Activated gamma-delta T cell treated with Interleukin-2 at 50 U/mL for 16 hours (primary cell): Measurements from ENCODE around the gene CAMK2N1.
"Not testable (repeated sequence)": the region's sequence is repeated elsewhere in the genome, so short reads cannot be mapped to it uniquely, and the experiment has no call there.

Experiments
- DNase-seq: peaks from one replicate; pipeline ENCODE4 v3.0.0-alpha.2; 2020

The CAMK2N1 gene

DNA sequence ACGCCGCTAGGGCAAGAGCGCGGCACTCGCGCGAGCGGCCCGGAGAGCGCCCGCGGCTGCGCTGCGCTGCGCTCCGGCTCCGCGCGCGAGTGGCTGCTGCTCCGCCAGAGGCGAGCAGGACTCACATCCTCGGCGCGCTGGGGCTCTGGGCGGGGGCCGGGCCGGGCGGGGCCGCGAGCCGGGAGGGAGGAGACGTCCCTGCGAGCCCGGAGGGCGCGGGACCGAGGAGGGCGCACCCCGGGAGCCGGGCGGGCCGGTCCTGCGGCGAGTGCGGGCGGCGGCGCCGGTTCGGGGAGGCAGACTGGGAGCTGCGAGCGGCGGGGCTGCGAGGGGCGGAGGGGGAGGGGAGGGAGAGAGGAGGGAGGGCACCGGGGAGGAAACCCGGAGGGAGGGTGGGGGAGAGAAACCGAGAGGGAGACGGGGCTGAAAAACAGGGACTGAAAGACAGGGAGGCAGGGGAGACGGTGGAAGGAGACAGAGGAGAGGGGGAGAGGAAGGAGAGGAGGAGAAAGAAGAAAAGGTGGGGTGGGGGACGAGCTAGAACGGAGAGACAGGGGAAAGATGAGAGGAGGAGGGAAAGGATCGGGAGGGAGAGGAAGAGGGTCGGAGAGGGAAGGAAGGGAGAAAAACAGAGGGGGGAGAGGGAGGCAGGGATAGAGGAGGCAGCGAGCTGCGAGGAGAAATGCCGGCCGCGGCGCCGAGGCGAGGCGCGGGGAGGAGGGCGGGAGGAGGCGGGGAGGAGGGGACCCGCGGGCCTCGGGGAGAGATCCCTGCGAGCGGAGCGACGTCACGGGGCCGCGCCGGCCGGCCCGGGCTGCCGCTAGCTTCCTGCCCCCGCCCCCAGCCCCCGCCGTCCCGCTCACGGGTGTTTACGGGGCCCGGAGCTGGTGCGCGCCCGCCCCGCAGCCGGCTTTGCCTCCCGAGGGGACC, at the start of gene CAMK2N1:
CAMK2N1 (minus strand) TSS at position 684 of the 930 bp plus-strand sequence. CDS start 831 bp downstream, outside the sequence.
- peak; percentile 46 for DNase-seq

DNA sequence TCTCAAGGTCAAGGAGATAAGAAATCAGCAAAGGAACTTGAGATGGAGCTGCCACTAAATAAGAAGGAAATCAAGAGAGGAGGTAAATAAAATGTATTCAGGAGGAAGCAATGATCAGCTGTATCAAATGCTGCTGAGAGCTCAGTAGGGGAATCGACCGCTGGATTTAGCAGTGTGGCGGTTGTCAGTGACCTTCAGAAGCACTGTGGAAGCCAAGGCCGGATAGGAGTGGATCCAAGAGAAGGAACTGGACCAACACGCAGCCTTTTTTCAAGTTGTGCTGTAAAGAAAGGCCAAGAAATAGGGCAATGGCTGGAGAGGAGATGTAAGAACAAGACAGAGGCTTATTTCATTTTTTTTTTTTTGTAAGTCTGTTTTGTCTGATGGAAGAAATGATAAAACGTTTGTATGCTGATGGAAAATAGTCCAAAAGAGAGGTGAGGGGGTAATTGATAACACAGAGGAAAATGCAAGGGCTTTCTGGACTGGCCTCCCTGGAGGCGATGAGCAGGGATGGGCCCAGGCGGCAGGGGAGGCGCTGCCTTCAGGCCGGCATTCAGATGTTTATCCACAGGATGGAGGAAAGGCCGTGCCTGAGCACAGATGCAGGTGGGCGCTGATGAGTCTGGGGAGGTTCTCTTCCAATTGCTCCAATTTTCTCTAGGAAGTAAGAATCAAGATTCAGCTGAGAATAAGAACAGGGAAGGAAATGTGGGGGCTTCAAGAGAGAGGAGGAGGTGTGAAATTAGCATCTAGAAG, 48.8 kb upstream of the CAMK2N1 start:
- no peak for DNase-seq

DNA sequence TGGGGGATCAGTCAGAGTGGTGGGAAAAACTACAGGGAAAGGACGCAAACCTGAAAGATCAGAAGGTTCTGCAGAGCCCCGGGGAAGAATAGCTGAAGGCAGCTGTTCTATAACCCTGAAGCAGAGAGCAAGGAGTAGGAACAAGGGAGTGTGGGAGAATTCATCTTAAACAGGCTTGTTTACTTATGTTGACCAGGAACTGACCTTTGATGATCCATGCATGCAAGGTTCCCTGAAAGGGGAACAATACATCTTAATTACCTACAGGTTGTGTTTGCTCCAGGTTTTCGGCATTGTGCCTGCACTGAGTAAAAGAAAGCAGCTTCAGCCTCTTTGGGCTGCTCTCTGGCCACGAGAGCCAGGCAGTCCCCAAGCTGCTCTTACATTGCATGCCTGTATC, 47.6 kb upstream of the CAMK2N1 start:
- no peak for DNase-seq

DNA sequence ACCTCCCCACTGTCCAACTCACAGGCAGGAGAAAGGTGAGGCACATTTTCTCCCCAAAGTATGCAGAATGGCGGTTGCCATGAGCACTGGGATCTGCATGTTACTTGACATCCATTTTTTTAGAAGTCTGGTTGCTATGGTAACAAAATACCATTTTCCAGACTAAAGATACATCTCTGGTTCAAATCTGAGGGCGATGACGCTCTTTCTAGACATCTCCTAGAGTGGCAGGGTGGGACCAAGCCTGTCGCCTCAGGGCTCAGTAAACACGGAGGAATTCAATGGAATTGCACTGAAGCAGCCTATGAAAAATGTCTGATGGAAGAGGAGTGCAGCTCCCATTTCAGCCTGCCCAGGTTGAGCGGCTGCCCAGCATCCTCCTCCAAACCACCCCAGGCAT, 44.9 kb upstream of the CAMK2N1 start:
- no peak for DNase-seq

DNA sequence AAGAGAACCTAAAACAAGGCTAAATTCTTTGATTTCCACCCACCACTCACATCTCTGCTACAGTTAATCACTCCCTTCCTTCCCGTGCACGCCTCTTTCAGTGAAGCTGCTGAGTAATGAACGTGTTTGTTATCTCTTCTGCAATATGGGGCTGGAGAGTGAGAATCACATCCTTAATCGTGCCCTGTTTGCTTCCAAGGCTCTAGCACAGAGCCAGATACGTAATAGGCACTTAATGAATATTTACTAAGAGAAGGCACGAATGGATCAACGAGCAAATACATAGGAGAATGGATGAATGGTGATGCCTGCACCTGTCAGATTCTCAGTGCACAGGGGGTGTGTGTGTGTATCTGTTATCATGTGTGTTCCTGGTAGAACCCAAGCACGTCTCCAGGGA, 44.3 kb upstream of the CAMK2N1 start:
- DNase-seq = no peak

DNA sequence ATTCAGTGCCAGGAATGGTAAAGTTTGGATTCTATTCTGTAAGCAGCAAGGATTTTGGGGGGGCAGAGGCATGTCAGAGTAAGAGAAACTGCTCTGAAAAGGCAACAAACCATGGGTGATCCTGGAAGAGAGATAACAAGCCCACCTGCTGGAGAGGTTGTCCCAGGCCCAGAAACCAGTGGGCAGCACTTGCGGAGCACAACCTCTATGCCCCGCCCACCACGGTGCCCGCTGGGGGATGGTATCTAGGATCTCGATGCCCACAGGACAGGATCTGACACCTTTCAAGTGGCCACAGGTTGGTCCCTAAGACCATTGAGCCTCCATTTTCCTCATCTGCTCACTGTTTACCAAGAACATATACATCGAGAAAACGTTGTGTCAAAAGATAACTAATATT, 42.2 kb upstream of the CAMK2N1 start:
- DNase-seq = no peak

DNA sequence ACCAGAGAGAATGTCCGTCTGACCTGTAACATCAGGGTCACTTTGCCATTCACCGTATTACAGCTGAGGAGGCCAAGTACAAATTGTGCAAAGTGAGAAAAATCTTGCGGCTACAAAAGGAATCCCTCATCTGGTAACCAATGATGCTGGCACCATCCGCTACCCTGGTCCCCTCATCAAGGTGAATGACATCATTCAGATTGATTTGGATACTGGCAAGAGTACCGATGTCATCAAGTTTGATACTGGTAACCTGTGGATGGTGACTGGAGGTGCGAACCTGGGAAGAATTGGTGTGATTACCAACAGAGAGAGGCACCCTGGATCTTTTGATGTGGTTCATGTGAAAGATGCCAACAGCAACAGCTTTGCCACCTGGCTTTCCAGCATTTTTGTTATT, 40.3 kb upstream of the CAMK2N1 start:
- no peak for DNase-seq

DNA sequence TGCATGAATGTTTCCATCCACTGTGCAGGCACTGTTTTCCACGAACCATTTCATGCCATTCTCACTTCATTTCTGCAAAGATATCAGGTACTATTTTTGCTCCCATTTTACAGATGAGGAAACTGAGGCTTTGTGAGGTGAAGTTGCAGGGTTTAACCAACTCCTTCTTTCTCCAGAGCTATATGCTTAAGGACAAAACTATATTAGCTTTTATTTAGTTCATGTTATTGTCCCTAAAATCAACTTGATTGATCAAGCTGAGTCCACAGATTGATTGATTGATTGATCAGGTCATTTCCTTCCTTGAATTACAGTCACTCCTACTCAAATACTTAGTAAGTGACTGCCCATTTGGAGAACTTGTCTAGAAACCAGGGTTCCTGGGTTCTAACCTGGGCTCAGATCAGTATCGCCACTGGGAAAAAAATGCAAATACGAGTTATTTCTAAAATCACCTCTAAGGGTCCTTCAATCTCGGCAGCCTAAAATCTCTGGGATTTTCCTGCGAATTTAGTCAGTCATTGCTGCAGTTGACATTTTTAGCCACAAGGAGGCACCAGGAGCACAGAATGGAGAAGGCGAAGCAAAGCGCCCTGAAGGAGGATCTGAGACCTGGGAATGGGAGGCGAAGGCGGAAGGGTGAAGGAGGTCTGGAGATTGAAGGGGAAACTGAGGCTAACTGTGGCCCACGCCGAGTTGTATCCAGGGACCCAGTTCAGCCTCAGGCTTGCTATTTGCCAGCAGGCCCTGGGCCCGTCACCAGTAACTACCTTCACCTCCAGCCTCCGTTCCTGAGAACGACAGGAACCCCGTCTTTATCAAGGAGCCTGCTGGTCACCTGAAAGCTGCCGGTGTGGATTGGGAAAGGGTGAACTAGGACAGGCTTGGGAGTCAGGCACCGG, 36.2 kb upstream of the CAMK2N1 start:
- DNase-seq = peak; percentile 57

DNA sequence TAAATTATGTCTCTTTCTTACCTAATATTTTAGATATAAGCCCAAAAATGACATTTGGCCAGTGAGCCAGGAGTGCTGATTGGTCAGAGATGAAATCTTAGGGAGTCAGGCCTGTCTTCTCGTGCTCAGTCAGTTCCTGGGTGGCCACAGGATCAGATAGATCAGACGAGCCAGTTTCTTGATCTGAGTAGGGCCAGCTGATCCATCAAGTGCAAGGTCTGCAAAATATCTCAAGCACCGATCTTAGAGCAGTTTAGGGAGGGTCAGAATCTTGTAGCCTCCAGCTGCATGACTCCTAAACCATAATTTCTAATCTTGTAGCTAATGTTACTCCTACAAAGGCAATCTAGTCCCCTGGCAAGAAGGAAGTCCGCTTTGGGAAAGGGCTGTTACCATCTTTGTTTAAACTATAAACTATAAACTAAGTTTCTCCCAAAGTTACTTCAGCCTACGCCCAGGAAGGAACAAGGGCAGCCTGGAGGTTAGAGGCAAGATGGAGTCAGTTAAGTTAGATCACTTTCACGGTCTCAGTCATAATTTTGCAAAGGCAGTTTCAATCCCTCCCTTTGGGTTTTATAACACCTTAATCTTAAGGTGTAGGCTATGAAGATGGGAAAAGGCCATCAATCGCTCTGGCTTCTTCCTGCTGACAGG, 33.7 kb upstream of the CAMK2N1 start:
- not testable (repeated sequence) for DNase-seq

DNA sequence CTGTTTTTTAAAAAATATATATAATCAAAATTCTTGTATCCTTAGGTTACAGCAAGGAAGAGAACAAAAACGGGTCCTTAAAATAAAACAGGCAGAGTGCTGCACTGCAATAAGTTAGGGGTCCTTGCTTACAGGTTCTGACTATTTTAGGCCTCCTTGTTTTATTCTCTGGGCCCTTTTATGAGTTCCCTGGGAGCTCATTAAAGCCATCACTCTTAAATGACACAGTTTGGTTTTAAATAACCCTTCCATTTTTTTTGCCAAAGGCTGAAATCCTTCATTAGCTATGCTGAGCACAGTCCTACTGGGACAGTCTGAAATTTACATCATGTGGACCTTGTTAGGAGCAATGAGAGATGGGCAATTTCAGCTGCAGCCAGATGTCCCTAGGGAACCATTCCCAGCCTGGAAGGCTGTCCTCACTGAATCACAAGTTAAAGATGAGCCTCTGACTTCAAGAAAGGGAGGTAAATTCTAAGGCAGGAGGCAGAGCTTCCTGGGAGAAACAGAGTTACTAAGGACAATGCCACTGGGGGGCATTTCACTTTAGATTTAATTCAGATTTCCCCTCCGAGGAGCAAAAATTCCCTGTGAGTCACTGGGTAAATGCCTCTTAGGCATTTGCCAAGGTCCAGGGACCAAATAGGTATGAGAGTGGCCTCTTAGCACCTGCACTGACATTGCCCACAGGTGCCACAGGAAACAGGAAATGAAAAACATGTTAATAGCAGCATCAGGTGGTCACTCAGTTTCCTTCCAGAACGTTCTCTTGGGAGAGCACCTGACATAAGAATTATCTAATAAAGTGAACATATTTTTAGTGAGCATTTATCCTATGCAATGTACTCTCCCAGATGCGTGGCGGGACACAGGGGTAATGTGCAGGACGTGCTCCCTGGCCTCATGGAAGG, 25.8 kb upstream of the CAMK2N1 start:
- no peak for DNase-seq

DNA sequence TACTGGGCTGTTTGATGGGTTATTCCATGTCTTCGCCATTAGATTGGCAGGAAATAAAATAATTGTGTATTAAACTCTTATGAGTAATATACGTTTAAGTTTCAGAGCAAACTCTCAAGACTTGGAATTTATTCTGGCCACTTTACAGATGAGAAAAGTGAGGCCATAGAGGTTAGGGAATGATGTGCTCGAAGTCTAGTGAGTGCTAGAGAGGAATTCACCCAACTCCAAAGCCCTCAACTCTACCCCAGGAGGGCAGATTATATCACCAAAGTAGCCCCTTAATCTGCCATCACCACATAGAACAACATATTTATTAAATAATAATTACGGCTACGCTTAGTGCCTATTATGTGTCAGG, 22.4 kb upstream of the CAMK2N1 start:
- no peak for DNase-seq

DNA sequence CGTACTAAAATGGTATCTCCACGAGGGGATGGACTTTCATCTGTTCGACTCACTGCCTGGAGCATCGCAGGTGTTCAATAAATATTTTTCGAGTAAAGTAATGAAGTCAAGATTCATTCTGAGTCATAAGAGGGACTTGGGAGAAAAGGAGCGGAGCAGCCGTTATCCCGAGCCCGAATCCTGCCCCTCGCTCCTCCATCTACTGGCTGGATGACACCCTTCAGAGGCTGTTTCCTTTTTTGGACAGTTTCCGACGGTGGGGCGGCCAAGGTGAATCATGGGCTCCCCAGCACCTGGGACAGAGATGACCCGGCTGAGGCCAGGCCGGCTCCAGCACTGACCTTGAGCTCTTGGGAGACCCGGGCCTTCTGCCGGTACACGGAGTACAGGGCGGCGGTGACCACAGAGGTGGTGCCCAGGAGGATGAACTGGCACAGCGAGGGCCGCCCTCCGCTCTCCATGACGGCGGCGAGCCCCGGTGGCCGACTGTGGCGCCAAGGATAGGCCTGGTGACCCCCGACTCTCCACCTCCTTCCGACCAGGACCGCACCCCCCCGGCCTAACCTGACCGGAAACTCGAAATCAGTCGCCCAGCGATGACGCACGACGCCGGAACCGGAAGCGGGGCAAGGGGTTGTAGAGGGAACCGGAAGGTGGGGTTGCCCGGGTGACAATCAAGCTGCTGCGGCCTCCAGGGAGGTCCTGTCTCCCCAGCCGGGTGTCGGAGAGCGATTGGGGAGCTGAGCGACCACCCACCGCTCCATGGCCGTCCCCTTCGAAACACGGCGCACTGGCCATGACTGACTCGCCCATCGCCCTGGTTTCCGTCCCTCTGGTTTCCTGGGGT, 21.8 kb upstream of the CAMK2N1 start, which contains the start of gene MUL1:
MUL1 (minus strand) TSS at position 588 of the 847 bp plus-strand sequence; CDS start at position 461, 127 bp downstream.
- peak; percentile 92 for DNase-seq

DNA sequence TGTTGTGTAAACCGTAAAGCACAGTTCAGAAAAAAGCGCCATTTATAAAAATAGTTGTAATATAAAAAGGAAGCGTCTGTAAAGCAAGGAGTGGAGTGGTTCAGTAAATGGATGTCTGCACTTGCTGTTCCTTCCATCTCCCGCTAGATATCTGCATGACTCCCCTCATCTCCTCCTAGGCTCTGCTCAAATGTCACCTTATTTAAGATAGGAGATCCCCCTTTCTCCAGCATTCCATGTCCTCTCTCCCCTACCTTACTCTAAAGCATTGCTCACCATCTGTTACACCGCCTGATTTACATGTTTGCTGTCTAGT, 21.2 kb upstream of the CAMK2N1 start:
- no peak for DNase-seq

DNA sequence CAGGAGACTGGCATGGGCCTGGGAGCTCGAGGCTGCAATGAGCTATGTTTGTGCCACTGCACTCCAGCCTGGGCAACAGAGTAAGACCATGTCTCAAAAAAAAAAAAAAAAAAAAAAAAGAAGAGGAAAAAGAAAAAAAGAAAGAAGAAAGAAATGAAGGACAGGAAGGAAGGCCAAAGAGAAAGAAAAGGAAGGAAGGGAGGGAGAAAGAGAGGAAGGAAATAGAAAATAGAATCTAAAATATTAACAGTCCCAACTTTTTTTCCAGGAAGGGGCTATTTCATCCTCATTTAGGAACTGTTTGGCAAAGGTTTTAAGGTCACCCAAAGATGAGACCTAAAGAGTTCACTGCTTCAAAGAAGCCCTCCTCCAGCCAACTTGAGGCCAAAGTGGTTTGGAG, 19.5 kb upstream of the CAMK2N1 start:
- DNase-seq = no peak

DNA sequence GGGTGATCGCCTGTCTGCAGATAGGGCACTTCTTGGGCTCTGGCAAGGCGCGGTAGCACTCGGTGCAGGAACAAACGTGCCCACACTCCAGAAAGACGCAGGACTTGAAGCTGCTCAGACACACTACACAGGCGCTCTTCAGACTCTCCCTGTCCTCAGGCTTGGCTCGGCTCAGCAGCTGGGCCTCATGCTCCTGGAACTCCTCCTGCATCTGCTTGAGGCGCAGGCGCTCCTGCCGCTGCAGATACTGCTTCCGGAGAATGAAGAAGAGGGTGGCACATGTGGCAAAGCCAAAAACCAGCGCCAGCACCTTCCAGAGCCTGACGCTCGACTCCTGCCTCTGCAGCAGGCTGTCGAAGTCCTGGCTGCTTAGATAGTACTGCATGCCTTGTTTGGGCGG, 14.7 kb upstream of the CAMK2N1 start:
- no peak for DNase-seq

DNA sequence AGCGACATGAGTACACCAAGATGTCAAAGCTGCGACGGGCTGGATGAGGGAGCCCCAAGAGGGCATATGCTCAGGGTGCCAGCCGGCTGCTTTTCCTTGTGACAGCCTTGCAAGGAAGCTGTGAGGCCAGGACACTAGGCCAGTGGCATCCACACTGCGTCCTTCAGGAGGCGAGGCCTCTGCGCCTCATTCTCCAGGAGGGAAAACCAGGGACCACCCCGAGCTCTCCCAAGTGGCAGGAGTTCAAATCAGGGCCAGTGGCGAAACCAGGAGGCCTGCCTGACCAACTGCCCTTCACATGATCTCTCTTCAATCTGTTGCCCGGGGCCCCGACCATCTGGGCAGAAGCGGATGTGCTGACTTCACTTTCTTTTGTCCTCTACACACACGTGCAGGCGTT, 13.7 kb upstream of the CAMK2N1 start:
- no peak for DNase-seq

DNA sequence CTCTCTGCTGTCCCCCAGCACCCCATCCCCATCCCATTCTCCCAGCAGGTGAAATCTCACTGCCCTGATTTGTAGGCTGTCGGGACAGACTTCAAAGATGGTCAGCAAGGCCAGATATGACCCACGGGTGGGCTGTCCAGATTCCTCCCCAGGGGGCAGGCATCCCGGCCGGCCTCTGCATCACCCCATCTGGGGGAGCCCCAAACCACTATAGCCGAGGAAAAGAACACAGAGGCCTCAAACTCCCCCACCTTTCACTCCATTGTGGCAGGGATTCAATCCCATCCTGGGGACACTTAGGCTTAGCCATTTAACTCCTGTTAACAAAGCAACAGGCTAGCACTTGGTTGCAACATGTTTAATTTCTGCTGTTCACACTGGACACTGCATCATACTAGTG, 13.1 kb upstream of the CAMK2N1 start:
- DNase-seq = no peak

DNA sequence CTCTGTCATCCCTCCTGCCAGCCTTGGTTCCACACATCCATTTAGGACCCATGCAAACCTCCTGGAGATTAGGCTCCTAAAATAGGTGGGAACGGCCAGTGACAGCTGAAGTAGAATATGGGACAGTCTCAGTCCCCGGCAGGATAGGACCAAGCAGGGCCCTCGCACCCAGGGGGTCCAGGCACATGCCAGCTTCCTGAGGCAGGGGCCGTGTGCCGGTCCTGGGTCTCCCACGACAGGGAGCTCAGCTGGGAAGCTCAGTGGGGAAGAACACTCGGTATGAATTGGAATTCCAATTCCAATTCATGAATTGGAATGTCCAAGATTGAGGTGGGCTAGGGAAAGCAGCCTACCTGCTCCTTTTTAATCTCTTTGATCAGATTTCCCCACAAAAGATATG, 12.1 kb upstream of the CAMK2N1 start:
- DNase-seq = no peak

DNA sequence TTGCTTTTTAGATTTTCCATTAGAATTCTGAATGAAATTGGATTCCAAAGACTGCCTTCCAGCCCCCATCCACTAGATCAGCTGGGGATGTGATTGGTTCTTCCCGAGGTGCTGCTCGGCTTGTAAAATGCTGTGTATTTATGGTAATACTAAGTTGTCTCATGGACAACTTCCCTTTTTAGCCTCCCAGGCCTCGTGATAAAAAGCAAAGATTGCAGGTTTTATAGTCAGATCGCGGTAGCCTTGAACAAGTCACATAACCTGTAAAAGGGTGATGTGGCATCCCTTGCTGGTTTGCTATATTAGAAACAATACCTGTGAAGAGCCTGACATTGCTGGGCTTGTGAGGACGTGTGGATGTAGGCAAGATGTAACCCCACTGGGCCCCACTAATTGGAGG, 11.5 kb upstream of the CAMK2N1 start:
- DNase-seq = no peak

DNA sequence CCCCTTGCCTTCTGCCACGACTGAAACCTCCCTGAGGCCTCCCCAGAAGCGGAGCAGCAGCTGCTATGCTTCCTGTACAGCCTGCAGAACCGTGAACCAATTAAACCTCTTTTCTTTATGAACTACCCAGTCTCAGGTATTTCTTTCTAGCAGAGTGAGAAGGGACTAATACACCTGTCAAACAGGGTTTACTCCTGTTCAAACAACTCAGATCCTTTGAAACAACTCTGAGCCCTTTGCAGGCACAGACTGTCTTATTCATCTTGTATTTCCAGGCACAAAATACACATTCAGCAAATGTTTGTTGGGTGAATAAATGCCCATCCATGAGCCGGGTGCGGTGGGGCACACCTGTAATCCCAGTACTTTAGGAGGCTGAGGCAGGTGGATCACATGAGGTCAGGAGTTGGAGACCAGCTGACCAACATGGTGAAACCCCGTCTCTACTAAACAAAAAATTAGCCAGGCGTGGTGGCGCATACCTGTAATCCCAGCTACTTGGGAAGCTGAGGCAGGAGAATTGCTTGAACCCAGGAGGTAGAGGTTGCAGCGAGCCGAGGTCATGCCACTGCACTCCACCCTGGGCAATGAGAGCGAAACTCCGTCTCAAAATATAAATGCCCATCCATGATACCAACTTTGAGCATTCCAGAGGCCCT, 10.8 kb upstream of the CAMK2N1 start:
- DNase-seq = not testable (repeated sequence)
